ENCODE results near the gene SLC35A2. TPM values are rescaled to one million over a fixed set of nuclear protein-coding genes. Genes with fewer than 3 reads are reported as not detected.

SLC35A2 gene
- total and polyA plus RNA-seq, 2 of the 4 experiments (the other 2 are of a cell fraction) = 10.8 to 48.3 TPM

GRCh38 chrX:48937054-48937907 lies 25.8 kb upstream of the SLC35A2 start:
- ATAC-seq (ENCODE audit: low read depth) (peak; percentile 42; the same call in 1 of the 2 replicates), DNase-seq (no peak)
- TF ChIP-seq CEBPB (IDR thresholded peaks at IDR 0.05; ENCODE audit: low read depth, low read length) (no peak), USF2 (IDR thresholded peaks at IDR 0.05; ENCODE audit: low read depth, low read length) (peak; percentile 38; the same call in 1 of the 2 replicates)
- Histone ChIP-seq H2AK9ac (replicated peaks; ENCODE audit: low read depth, low read length, poor library complexity) (no peak overlapping the region), H3K27ac (ENCODE audit: insufficient read depth, low read length) (peak overlapping the region; percentile 41; the same call in 1 of the 2 replicates), H4K8ac (ENCODE audit: low read depth in 2 of 2, low read length in 2 of 2) (no peak overlapping the region), H2AFZ (replicated peaks; ENCODE audit: low read length, poor library complexity) (no peak overlapping the region), H4K5ac (ENCODE audit: low read depth, low read length) (no peak overlapping the region), H2BK5ac (ENCODE audit: low read depth, low read length, poor library complexity, severe bottlenecking) (no peak overlapping the region), H2BK120ac (ENCODE audit: low read depth, low read length) (no peak overlapping the region), H4K91ac (ENCODE audit: insufficient read depth, low read depth, low read length) (no peak overlapping the region), H3K56ac (ENCODE audit: extremely low read depth, insufficient read depth, low read length) (no peak overlapping the region), H3K27me3 (ENCODE audit: control insufficient read depth, insufficient read depth, low read length) (no peaks in the 10 kb centered on the region), H3K79me1 (ENCODE audit: low read depth in 1 of 2, low read length in 2 of 2) (peaks cover 0 to 46% of the 10 kb centered on the region in 2 experiments; a peak in 3 of 4 replicates), H3K4me1 (ENCODE audit: control insufficient read depth, insufficient read depth, low read length) (no peaks in the 10 kb centered on the region; the same call in 1 of the 2 replicates), H3K4ac (ENCODE audit: low read depth, low read length) (no peak overlapping the region), H2BK15ac (ENCODE audit: low read depth, low read length) (no peak overlapping the region), H3K9me3 (ENCODE audit: control insufficient read depth, insufficient read depth, low read length) (no peaks in the 10 kb centered on the region), H3K18ac (ENCODE audit: low read depth, low read length) (no peak overlapping the region), H3K14ac (replicated peaks; ENCODE audit: low read depth, low read length) (no peak overlapping the region), H2AK5ac (ENCODE audit: low read depth, low read length) (no peak overlapping the region), H3K9me1 (ENCODE audit: insufficient read depth, low read length) (peaks cover 4% of the 10 kb centered on the region; the same call in 1 of the 2 replicates), H3K36me3 (ENCODE audit: control insufficient read depth, insufficient read depth, low read length) (peaks cover 33% of the 10 kb centered on the region), H4K20me1 (ENCODE audit: insufficient read depth, low read length) (peaks cover 35% of the 10 kb centered on the region), H3K4me3 (ENCODE audit: insufficient read depth, low read depth, low read length) (no peak overlapping the region), H3K23ac (ENCODE audit: low read depth, low read length) (0 out of 2 replicates have a peak overlapping the region, but pooled peaks have one; percentile 27), H2BK20ac (ENCODE audit: low read depth, low read length) (no peak overlapping the region), H3K9ac (ENCODE audit: low read depth, low read length) (no peak overlapping the region), H3K4me2 (ENCODE audit: low read depth, low read length) (no peak overlapping the region)
- ChIA-PET CTCF (no interaction called here), POLR2A (ENCODE audit: unreplicated experiment) (no interaction called here)
- intact Hi-C loops (cut with micrococcal nuclease) = no loop called here
- no TSS peak for BruUV-seq (replicated peaks)
- in situ Hi-C loops (cut with MboI; ENCODE audit: low sequenced_read_pairs) = no loop called here
- dilution Hi-C loops (cut with HindIII; ENCODE audit: low sequenced_read_pairs, unreplicated experiment) = no loop called here
- 50% methylated on average over 2 of the region's 9 CpGs; no CpG with 5 or more reads in 1 of the 2 experiments for WGBS, 2 experiments (ENCODE audit: extremely low coverage in 2 of 2, insufficient read length in 1 of 2)

Measured in IMR-90 (cell line).